GM12878 (cell line): ENCODE measurements around the gene L3MBTL1. TPM values are rescaled to one million over a fixed set of nuclear protein-coding genes. Genes with fewer than 3 reads are reported as not detected.
"Not testable (repeated sequence)": the region's sequence is repeated elsewhere in the genome, so short reads cannot be mapped to it uniquely, and the experiment has no call there.

ENCODE experiments used
- ATAC-seq: fragments of 200-7000 bp; cut with Tn5 transposase; 3 replicates; pipeline ENCODE4 v1.9.1; 2020; ENCODE audit warnings: mild to moderate bottlenecking, moderate library complexity
- BruUV-seq: library from RNA; stranded (reverse); fragments of 400-500 nt; replicated peaks from 2 replicates; lab custom pipeline; 2021; lab: Mats Ljungman, UMichigan
- CTCF ChIA-PET: fragments of 300-600 bp; sonication (Branson Sonifier 250); formaldehyde crosslinking; extraction: SDS; loops from one replicate; lab custom pipeline; 2021; ENCODE audit warnings: inconsistent platforms; lab: Yijun Ruan, JAX
- POLR2A ChIA-PET: fragments of 350-600 bp; formaldehyde crosslinking; extraction: SDS; loops from one replicate; lab custom pipeline; 2021; ENCODE audit warnings: inconsistent platforms; lab: Charles Lee
- RAD21 ChIA-PET: fragments of 300-600 bp; sonication (Branson Sonifier 250); formaldehyde crosslinking; loops from one replicate; lab custom pipeline; 2023; ENCODE audit warnings: antibody characterized with exemption; ENCODE audit not compliant: unreplicated experiment; lab: Charles Lee
- SMC1A ChIA-PET: fragments of 300-600 bp; sonication (Branson Sonifier 250); formaldehyde crosslinking; loops from one replicate; lab custom pipeline; 2023; ENCODE audit not compliant: unreplicated experiment, uncharacterized antibody; lab: Charles Lee
- DNase-seq: peaks from one replicate; pipeline ENCODE4 v3.0.0-alpha.2; 2011; ENCODE audit warnings: low read depth, low spot score
- FAIRE-seq: peaks from 3 replicates; lab custom pipeline; 2011; peaks lifted over from hg19 to GRCh38; lab: Jason Lieb, UNC
- H2AFZ ChIP-seq: 2 replicates; pipeline ENCODE4 v1.6.0; 2011; ENCODE audit warnings: low read depth, low read length, control low read depth; ENCODE audit not compliant: control insufficient read depth
- H3K27ac ChIP-seq: 2 replicates; pipeline ENCODE4 v1.5.1; 2011; ENCODE audit warnings: control low read depth; ENCODE audit not compliant: control insufficient read depth, insufficient read depth
- H3K27me3 ChIP-seq, 2 experiments: replicated peaks in 1 of 2; 2 replicates each; pipeline versions ENCODE4 v1.6.0 to v1.6.1; 2011; ENCODE audit warnings: low read length in 1 of 2; ENCODE audit not compliant: control insufficient read depth in 2 of 2, insufficient read depth in 2 of 2
- H3K36me3 ChIP-seq, 2 experiments: 2 replicates each; pipeline ENCODE4 v1.5.1; 2011; ENCODE audit warnings: low read length in 1 of 2; ENCODE audit not compliant: control insufficient read depth in 2 of 2, insufficient read depth in 2 of 2
- H3K4me1 ChIP-seq: 2 replicates; pipeline ENCODE4 v1.6.1; 2011; ENCODE audit warnings: mild to moderate bottlenecking, low read length, moderate library complexity, mixed read lengths; ENCODE audit not compliant: control insufficient read depth, insufficient read depth
- H3K4me2 ChIP-seq: 2 replicates; pipeline ENCODE4 v1.6.0; 2011; ENCODE audit warnings: control low read depth; ENCODE audit not compliant: control insufficient read depth, insufficient read depth
- H3K4me3 ChIP-seq: fragments of 200-600 bp; sonication (generic); 2 replicates; pipeline ENCODE4 v1.5.1; 2016
- H3K79me2 ChIP-seq: 2 replicates; pipeline ENCODE4 v1.6.0; 2011; ENCODE audit warnings: low read length; ENCODE audit not compliant: control insufficient read depth, insufficient read depth
- H3K9ac ChIP-seq: 2 replicates; pipeline ENCODE4 v1.8.0; 2011; ENCODE audit warnings: low read length, control low read depth, mixed read lengths; ENCODE audit not compliant: control insufficient read depth, insufficient read depth
- H3K9me3 ChIP-seq: replicated peaks from 3 replicates; pipeline ENCODE4 v1.5.1; 2011; ENCODE audit warnings: mild to moderate bottlenecking, low read length; ENCODE audit not compliant: control insufficient read depth, insufficient read depth
- H4K20me1 ChIP-seq: 2 replicates; pipeline ENCODE4 v1.6.0; 2011; ENCODE audit not compliant: control insufficient read depth, insufficient read depth
- CBX5 ChIP-seq: sonication (generic); IDR thresholded peaks from 2 replicates; pipeline ENCODE4 v1.6.1; 2016; ENCODE audit warnings: low read depth, moderate library complexity, mild to moderate bottlenecking, inconsistent platforms
- CEBPZ ChIP-seq: fragments of 150-350 bp; IDR thresholded peaks from 2 replicates; pipeline ENCODE4 v1.6.1; 2016; ENCODE audit warnings: low read depth, low read length
- CREM ChIP-seq: IDR thresholded peaks from 2 replicates; pipeline ENCODE4 v1.6.1; 2014; ENCODE audit warnings: antibody characterized with exemption, low read depth
- EP300 ChIP-seq, 2 experiments: fragments of 150-350 bp in 1 of 2; IDR thresholded peaks; 2 replicates each; pipeline ENCODE4 v1.6.1; 2011 to 2012; ENCODE audit warnings: low read depth in 2 of 2, low read length in 2 of 2, borderline replicate concordance in 1 of 2, improper control_type of control experiment in 1 of 2, inconsistent platforms in 1 of 2; ENCODE audit not compliant: control insufficient read depth in 1 of 2
- HDGF ChIP-seq: fragments of 450-650 bp; IDR thresholded peaks from 2 replicates; pipeline ENCODE4 v1.6.1; 2016; ENCODE audit warnings: antibody characterized with exemption
- IRF4 ChIP-seq: IDR thresholded peaks from 2 replicates; pipeline ENCODE4 v1.6.1; 2011; ENCODE audit warnings: low read depth, low read length
- KDM1A ChIP-seq: fragments of 200-600 bp; sonication (generic); IDR thresholded peaks from 2 replicates; pipeline ENCODE4 v1.6.1; 2016; ENCODE audit warnings: borderline replicate concordance
- MTA2 ChIP-seq: fragments of 450-650 bp; IDR thresholded peaks from 2 replicates; pipeline ENCODE4 v1.6.1; 2016; ENCODE audit warnings: low read depth, mild to moderate bottlenecking, moderate library complexity
- MXI1 ChIP-seq: fragments of 150-350 bp; IDR thresholded peaks from 2 replicates; pipeline ENCODE4 v1.6.1; 2011; ENCODE audit warnings: low read depth, mild to moderate bottlenecking, inconsistent platforms, low read length, improper control_type of control experiment
- NFIC ChIP-seq: IDR thresholded peaks from 2 replicates; pipeline ENCODE4 v1.6.1; 2012; ENCODE audit warnings: low read depth, mild to moderate bottlenecking, inconsistent platforms, low read length, moderate library complexity
- NFYB ChIP-seq: IDR thresholded peaks from 2 replicates; pipeline ENCODE4 v1.6.1; 2011; ENCODE audit warnings: low read depth, mild to moderate bottlenecking, low read length, improper control_type of control experiment, moderate library complexity; ENCODE audit not compliant: insufficient read depth
- NKRF ChIP-seq: fragments of 450-650 bp; conservative IDR thresholded peaks from 2 replicates; pipeline ENCODE4 v1.6.1; 2017; ENCODE audit warnings: mild to moderate bottlenecking, moderate library complexity
- NR2C2 ChIP-seq: IDR thresholded peaks from 2 replicates; pipeline ENCODE4 v1.6.1; 2011; ENCODE audit warnings: borderline replicate concordance, low read depth; ENCODE audit not compliant: control insufficient read depth, insufficient read length
- SMAD5 ChIP-seq: IDR thresholded peaks from 2 replicates; pipeline ENCODE4 v1.6.1; 2016; ENCODE audit warnings: antibody characterized with exemption, low read depth
- WGBS: methylation state at CpG from one replicate; pipeline ENCODE4 v1.1.6; 2016; ENCODE audit warnings: low lambda C conversion rate; ENCODE audit not compliant: insufficient replicate concordance, insufficient coverage; ENCODE audit errors: missing lambda C conversion rate; 5-methylcytosine and 5-hydroxymethylcytosine counted together
- in situ Hi-C: fragments of 300-500 bp; cut with MboI; formaldehyde crosslinking; loops from 9 replicates; pipeline ENCODE4 v1.14.3; 2018; ENCODE audit warnings: mixed read lengths
- intact Hi-C: fragments of 100-400 bp; cut with micrococcal nuclease; formaldehyde crosslinking; loops from one replicate; pipeline ENCODE4 v1.14.2; 2022; ENCODE audit not compliant: unreplicated experiment
- polyA plus RNA-seq, 11 experiments: library from polyadenylated mRNA; depleted of rRNA in 4 of 11; unstranded in 6 of 11; stranded (reverse) in 5 of 11; fragments of >200 nt; fragmentation: Nextera tagmentation in 4 of 11; fragmentation: Illumina TruSeq in 1 of 11; extraction: Ambion mirVana in 4 of 11; extraction: Trizol in 1 of 11; gene quantifications; 1 replicate in 1 of 11; 2 replicates in 10 of 11; pipeline versions ENCODE4 v1.2.1 to v1.2.3, GENCODE V29; 2011 to 2016; ENCODE audit warnings: inconsistent platforms in 2 of 11, missing spikeins in 2 of 11, low read depth in 1 of 11
- total RNA-seq, 4 experiments: library from RNA; depleted of rRNA in 3 of 4; stranded (reverse); fragments of >200 nt in 3 of 4; fragmentation: Illumina TruSeq in 1 of 4; extraction: Trizol in 1 of 4; gene quantifications; 2 replicates each; pipeline versions ENCODE4 v1.2.1 to v1.2.3, GENCODE V29; 2013 to 2021

L3MBTL1 gene
- total and polyA plus RNA-seq, 10 of the 15 experiments (the other 5 are each of a cell fraction or from before 2014, with no cell fraction given) = 0.56 to 6.6 (median 3.9) TPM

GRCh38 chr20:43495388-43495787 is 12.1 kb upstream of the L3MBTL1 start:
- no TSS peak for BruUV-seq
- TF ChIP-seq NFIC (no peak), NKRF (no peak), MXI1 (no peak), CBX5 (no peak), IRF4 (no peak), CREM (no peak), HDGF (no peak), MTA2 (no peak), KDM1A (no peak), EP300 (IDR thresholded peaks at IDR 0.05; ENCODE audit: borderline replicate concordance in 1 of 2, control insufficient read depth in 1 of 2, low read depth in 2 of 2, low read length in 2 of 2) (no peak), NR2C2 (no peak), SMAD5 (no peak), CEBPZ (no peak), NFYB (no peak)
- Histone ChIP-seq H3K36me3 (no peaks in the 10 kb centered on the region), H3K9ac (no peak overlapping the region), H3K4me3 (no peak overlapping the region), H2AFZ (no peak overlapping the region), H3K27me3 (no peaks in the 10 kb centered on the region), H3K27ac (no peak overlapping the region), H3K9me3 (no peaks in the 10 kb centered on the region), H3K79me2 (no peaks in the 10 kb centered on the region), H3K4me2 (no peak overlapping the region), H3K4me1 (peaks cover 6% of the 10 kb centered on the region), H4K20me1 (no peaks in the 10 kb centered on the region)
- intact Hi-C loops = no loop called here
- SMC1A ChIA-PET = no interaction called here
- no peak for DNase-seq
- WGBS = 4% methylated on average over 2 of the region's 2 CpGs
- CTCF ChIA-PET = interaction anchor here (1.1 kb wide), 1 partner anchor 12 kb away, joined by 3 read pairs; no protein-coding TSS in a partner anchor
- in situ Hi-C loops = no loop called here
- RAD21 ChIA-PET = no interaction called here
- no peak for FAIRE-seq
- POLR2A ChIA-PET = no interaction called here
- ATAC-seq = no peak

GRCh38 chr20:43502021-43502420 is 5.5 kb upstream of the L3MBTL1 start:
- H3K27ac ChIP-seq, in situ Hi-C loops, CTCF ChIA-PET, H3K9ac ChIP-seq, FAIRE-seq, H3K4me1 ChIP-seq, H3K9me3 ChIP-seq, H3K4me2 ChIP-seq, H3K4me3 ChIP-seq, H3K27me3 ChIP-seq, intact Hi-C loops, RAD21 ChIA-PET, POLR2A ChIA-PET, DNase-seq, BruUV-seq, ATAC-seq, H3K79me2 ChIP-seq, H2AFZ ChIP-seq, H3K36me3 ChIP-seq, H4K20me1 ChIP-seq: not testable (repeated sequence)
- WGBS = 44% methylated on average over 8 of the region's 8 CpGs
- SMC1A ChIA-PET = interaction anchor here (0.8 kb wide), 1 partner anchor 44 kb away, joined by 3 read pairs; the partner anchor contains the start of gene SRSF6
